Fibroblast of the conjunctiva (primary cell): ENCODE results near the gene LYST.
"Not testable (repeated sequence)": the region's sequence is repeated elsewhere in the genome, so short reads cannot be mapped to it uniquely, and the experiment has no call there.

ENCODE experiments used
- DNase-seq: peaks from one replicate; pipeline ENCODE4 v3.0.0-alpha.2; 2010; ENCODE audit warnings: low read depth

LYST gene

DNA sequence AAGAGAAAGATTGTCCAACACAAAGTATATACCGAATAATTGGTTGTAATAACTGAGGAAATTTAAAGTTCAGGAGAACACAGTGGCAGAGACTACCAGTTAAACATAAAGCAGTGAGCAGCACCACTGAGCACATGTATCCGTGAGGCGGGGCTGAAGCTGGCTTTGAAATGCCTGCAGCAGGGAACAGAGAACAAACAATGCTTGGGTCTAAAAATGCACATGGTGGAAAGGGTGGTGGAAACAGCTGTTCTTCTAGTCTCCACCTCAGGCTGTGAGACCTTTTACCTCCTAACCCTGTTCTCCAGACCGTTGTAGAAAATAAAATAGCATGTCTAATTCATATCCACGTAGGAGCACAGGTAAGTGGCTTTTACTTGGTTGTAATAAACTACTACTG, 209.4 kb downstream of the LYST start:
- no peak for DNase-seq

DNA sequence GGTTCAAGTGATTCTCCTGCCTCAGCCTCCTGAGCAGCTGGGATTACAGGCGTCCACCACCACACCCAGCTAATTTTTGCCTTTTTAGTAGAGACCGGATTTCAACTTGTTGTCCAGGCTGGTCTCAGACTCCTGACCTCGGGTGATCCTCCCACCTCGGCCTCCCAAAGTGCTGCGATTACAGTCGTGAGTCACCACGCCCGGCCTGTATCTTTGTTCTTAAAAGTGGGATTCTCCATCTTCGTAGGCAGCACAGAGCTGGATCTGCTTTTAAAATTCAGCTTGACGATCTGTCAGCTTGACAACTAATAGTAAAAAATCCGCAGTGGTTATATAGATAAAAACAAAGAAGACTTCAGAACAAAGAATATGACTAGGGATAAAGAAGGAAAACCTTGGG, 214.3 kb downstream of the LYST start:
- no peak for DNase-seq

DNA sequence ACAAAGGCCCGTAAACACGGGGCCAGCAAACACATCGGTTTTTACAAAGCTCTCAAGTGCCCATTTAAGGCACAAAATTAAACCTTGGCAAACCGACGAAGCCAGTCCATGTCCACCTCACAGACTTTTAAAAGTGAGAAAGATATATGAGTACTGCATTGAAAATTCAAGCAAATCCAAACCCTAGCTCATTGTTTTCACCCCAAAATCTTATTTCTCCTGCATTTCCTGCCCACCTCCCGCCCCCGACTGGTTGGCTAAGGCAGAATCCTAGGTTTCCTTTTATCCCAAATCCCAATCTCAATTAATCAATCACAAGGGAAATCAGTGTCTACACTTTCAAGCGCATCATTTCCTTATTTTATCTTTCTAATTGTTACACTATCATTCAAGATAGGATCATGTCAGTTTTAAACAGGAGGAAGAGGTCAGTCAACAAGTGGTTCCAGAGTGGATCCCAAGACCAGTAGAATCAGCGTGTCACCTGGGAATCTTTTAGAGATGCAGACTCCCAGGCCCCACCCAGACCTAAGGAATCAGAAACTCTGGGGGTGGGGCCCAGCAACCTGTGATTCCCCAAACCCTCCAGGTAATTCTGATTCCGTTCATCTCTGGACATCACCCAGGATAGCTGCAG, 215.4 kb downstream of the LYST start:
- DNase-seq: no peak

DNA sequence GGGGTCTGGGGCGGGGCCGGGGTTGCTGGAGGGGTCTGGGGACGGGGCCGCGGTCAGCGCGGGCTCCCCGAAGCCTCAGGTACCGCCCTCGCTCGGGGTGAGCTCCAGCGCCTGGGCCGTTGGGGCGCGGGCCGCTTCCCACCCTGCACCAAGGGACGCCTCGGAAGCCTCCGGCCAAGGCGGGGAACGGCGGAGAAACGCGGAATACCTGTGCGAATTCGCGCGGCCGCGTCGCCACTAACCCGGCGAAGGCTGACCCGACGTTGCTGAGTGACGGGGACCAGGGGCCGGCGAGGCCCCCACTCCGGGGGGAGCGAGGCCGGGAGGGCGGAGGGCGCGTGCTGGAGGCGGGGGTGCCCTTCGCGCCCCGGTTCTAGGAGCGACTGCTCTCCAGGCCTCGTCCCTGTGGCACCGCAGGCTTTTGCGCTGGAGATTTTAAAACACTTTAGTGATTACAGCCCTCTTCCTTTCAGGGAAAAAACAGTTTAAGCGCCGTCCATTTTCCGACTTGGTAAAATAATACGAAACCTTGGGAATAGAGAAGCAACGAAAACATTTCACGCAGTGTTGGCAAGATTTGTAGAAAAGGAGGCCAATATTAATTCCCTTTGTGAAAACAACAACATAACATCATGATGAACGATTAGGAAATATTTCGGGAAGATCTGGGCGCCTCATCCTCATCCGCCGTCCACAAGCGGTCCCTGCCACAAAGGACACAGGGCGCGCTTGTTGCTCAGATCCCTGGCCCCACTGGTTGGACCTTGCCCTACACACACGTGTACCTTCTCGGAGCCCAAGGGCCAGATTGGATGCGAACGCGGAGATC, 216.2 kb downstream of the LYST start:
- DNase-seq: no peak

DNA sequence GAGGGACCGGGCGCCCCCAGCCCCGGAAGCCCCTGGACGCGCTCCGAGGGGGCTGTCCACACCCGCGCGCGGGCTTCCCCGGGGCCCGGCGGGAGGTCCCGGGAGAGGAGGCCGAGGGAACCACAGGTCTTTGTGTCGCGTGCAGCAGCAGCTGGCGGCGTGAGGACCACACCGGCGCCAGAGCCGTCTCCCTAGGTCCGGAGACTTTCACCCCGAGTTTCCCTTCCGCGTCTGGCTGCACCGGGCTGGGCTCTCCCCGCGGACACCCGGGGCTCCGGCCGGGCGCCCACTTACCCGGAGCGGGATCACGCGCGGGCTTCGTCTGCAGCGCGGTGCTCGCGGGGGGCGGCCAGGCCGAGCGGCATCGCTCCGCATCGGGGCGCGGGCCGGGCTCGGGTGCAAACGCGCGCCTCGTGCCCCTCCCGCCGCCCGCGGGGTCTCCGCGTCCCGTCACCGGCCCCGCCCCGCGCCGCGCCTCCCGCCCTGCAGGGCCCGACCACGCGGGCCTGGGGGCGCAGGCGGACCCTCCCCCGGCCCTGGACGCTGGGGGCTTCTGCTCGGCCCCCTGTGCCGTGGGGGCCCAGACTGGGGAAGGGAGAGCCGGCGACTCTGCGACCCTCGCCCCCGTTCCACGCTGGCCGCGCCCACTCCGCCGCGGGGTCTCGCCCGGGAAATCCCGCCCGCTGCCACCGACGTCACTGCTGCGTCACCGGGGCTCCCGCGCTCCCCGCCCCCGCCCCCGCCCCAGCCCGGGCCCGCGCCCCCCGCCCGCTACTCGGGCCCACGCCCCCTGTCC, 217.1 kb downstream of the LYST start, which contains the start of gene GNG4:
TSS of gene GNG4 (minus strand) at position 417 of the 796 bp plus-strand sequence. CDS start 65,946 bp downstream, outside the sequence.
- no peak for DNase-seq

DNA sequence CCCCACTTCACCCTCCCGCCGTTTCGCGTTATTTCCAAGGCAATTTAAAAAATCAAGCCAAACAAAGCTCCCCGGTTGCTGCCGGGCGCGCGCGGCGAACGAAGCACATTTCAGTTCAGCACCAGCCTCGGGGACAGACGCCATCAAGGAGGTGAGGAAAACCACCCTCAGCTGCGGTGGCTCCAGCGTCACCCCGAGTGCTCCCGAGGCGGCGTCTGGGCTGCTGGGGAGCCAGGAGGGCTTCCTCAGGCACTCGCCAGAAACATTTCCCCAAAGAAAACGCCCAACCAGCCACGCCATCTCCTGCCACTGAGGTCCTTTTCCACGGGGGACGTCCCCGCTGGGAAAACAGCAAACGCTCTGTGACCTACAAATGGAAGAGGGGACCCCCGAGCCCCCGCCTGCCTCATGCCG, 217.7 kb downstream of the LYST start:
- DNase-seq: no peak

DNA sequence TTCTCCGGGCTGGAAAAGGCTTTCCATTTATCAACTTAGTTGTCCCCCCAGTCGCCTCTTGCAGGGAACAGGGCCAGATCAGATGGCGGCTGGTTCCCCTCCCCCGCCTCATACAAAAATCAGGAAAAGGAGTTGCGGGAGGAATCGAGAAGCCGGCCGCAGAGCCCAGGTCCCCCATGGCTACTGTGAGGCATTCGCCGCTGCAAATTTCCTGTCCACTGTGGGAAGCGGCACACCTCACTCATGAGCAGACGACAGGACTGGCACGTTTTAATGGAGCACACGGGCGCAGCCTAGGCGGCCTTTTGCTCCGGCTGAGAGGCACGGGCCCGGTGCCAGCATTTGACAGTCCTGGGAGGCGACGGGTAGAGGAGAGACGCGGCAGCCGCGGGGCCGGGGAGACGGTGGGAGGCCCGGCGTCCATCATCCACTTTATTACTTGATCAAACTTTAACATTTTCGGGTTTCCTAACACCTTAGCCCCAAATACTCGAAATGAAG, 218.2 kb downstream of the LYST start:
- DNase-seq: no peak

DNA sequence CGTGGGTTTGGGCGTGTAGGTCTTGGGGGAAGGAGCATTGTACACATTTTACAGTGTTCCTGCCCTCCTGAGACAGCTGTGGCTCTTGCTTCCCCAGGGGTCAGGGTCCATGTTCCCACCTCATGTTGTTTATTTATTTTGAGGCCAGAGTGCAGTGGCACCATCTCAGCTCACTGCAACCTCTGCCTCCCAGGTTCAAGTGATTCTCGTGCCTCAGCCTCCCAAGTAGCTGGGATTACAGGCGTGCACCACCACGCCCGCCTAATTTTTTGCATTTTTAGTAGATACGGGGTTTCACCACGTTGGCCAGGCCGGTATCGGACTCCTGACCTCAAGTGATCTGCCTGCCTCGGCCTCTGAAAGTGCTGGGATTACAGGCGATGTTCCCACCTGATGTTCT, 219.2 kb downstream of the LYST start:
- not testable (repeated sequence) for DNase-seq

DNA sequence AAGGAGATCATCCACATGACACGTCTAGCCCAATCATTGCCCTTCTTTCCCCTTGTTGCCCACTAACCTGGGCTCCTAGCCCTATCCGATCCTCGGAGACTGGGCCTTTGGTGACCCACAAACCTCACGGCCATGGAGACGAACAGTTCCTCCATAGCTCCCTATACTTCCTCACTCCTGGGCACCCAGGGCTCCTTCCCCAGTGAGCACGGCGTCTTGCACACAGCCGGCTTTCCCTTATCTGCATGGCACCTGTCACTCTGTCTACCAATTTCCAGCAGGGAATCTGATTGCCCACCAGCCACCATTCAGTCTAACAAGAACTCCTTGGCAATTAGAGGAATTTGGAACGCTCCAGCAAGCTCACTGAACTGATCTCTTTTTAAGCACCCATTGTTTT, 220.2 kb downstream of the LYST start:
- no peak for DNase-seq

DNA sequence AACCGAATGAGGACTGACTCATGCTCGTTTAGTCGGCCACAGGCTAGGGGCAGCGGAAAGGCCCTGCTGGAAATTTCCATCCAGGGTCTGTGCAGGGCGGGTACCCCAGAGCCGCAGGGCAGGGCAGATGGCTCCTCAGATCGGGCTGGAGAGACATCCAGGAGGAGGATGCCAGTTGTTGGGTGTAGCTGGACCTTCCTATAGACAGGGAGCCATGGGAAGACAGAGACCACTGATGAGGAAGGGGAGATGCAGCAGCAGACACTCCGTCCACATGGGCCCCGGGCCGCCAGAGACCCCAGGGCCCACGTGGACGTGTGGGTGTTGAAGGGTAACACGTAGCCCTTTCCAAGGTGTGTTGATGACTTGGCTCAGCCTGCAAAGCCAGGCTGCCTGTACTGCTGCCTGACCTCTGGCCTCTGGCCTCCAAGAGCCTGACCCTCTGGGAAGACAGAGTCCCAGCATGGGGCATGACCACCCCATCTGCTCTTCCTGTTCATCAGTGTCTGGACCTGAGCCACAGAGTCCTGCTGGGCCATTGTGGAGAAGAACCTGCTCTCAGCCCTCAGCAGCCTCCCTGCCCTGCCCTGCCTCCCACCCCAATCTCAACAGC, 221.9 kb downstream of the LYST start:
- DNase-seq: no peak

DNA sequence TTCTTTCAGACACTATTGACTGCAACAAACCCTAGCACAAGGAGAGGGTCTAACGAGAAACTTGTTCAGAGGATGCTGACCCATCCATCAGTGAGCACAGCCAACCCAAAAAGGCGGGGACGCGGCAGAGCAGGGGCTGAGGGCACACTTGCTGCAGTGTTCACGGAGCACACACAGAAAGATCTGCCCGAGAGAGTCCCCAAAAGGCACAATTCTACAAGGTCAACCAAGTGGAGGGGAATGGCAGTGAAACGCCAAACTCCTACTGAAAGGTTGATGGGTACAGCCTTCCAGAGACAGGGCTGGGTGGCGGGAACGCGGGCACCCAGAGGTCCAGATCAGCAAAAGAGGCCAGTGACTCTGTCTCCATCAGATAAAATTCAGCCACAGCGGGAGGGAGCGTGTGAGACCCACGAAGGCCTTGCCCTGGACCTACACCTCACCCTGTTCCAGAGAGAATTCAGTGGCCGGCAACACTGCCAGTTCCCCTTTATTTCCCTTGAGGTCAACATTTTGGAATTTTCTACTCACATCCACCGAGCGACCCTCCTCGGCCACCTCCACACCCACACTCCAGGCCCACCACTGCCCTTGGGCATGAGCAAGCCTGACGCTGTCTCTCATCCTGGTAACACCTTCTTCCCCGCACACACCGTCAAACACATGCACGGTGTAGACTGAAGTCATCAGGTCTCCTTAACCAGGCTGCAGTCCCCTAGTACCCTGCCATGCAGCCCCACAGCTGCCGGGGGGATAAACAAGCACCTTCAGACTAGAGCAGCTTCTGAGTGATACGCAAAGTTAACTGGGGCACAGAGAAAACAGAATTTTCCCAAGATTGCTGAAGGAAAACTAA, 222.6 kb downstream of the LYST start:
- DNase-seq: no peak

DNA sequence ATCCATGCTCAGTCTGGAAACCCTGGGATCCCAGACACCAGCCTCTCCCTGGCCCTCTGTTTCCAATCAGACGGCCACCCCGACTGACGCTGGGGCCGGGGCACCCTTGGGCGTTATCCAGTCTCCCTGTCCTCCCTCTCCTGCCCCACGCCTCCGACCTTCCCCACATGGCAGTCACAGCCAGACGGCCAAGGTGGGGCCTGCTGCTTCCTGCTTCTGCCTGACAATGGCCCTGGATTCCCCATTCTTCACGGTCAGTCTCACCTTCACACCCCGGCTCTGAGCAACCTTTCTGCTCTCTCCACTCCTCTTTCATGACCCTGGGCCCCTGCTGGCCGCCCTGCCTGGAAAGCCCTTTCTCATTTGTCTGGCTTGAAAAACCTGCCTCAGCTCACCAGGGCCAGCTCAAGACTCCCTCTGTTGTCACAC, 223.7 kb downstream of the LYST start:
- DNase-seq: no peak

DNA sequence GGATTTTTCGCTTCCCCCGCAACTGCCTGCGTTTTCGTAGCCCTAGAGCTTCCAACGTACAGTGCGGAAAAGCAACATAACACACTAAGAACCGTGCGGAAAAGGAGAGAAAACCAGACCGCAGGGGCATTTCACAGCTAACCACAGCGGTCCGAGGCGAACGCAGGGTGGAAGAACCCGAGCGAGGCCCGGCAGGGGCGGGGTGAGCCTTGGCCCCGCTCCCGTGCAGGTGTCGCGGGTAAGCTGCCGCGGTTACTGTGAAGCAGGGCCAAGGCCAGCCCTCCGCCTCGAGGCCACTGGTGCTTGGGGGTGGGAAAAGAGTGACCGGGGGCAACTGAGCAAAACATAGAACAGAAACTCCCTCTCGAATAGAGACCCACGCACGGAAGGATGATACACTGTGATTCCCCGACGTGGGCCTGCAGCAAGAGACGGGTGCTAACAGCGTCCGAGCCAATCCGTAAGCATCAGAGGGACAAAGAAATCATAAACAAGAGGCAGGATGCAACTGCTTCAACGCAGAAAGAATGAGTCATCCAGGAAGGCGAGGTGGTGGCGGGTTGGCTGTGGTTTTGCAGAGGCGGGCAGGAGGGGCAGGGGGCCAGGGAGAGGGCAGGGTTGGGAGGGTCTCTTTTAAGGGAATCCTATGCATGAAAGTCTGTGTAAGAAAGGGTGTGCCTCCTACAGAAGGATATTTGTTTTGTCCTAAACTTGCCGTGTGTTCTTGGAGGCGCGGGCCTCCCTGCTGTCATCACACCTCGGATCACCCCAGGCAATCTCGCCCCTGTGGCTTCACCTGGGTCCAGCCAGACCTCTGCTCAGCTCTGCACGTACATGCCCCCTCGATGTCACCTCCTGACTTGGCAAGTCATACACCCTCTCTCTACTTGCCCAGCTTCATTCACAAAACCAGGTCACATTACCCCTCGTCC, 224.4 kb downstream of the LYST start:
- no peak for DNase-seq

DNA sequence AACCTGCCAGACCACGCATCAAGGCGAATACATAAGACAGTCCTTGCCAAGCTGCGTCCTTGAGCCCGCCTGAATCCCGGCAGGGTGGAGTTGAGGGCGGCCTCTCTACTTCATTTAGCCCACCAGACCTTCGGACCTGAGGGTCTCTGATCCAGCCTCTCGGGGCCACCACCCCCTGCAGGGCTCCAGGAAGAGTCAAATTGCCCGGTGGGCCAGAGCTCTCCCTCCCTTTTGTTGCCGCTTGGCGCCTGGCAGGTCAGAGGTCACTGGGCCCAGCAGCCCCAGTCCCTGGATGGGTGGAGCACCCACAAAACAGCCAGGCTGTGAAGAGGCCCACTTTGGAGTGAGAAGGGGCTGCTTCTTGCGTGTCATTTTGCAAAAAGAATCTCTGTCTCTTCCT, 226.1 kb downstream of the LYST start:
- no peak for DNase-seq

DNA sequence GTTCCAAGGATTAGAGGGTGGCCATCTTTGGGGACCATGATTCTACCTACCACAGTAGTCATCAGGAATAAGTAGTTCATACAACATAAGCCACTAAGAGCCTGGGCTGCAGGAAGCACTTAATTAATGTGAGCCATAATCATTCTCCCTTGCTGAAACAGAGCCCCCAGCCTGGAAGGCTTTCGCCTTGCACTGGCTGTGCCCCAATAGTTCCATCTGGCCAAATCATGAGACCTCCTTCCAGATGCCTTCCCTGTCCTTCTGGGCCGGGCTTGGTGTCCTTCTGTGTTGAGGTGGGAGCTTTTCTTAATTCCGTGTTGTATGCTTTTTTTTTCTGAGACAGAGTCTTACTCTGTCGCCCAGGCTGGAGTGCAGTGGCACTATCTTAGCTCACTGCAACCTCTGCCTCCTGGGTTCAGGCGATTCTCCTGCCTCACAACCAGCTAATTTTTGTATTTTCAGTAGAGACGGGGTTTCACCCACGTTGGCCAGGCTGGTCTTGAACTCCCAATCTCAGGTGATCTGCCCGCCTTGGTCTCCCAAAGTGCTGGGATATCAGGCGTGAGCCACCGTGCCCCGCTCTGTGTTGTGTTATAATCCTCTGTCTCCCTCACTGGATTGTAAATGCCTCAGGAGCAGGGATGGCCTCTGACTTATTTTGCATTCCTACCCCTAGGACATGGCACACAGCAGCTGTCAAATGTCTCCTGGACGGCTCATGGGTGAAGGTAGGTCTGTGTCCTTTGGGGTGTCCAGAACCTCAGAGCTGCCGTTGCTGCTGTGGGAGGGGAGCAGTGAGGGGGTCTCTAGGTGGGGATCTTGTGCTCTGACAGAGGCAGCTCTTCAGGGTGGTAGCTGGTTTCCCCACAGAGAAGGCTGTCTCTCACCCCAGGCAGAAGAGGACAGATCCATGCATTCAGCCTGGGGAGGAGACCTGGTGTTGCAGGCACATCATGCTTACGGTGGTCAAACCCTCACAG, 227.2 kb downstream of the LYST start:
- no peak for DNase-seq

DNA sequence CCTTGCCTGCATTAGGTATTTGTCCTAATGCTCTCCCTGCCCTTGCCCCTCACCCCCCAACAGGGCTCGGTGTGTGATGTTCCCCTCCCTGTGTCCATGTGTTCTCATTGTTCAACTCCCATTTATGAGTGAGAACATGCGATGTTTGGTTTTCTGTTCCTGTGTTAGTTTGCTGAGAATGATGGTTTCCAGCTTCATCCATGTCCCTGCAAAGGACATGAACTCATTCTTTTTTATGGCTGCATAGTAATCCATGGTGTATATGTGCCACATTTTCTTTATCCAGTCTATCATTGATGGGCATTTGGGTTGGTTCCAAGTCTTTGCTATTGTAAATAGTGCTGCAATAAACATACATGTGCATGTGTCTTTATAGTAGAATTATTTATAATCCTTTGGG, 228.1 kb downstream of the LYST start:
- DNase-seq: not testable (repeated sequence)

DNA sequence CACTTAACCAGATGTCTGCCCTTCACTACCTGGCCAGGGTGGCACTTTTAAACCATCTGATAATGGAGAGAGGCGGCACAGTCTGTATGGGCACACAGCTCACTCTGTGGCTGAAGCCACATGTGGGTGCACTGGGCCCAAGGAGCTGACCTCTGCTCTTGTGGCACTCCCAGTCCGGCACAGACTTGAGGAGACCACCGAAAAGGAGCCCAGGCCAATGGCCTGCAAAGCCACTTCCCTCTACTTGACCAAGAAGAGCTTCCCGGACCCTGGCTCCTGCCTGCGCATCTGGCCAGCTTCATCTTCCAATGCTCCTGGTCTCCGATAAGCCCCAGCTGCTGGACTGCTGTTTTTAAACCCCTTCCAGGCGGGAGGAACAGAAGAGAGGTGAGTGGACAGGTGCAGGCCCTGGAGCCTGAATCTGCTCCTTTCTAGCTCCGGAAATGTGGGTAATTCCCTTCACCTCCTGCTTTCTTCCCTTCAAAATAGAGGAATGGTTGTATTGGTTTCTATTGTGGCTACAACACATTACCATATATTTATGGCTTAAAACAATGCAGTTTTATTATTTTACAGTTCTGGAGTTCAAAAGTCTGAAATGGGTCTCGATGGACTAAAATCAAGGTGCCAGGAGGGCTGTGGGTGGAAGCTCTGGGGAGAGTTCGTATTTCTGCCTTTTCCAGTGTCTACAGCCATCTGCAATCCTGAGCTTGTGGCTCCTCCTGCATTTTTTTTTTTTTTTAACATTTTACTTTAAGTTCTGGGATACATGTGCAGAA, 228.8 kb downstream of the LYST start:
- no peak for DNase-seq
